Ishikawa (cell line): Measurements from ENCODE around the gene INO80C.

Experiments used
- CEBPB ChIP-seq: IDR thresholded peaks from 2 replicates; pipeline ENCODE4 v1.6.1; 2012
- CREB1 ChIP-seq: IDR thresholded peaks from 2 replicates; pipeline ENCODE4 v1.6.1; 2012; ENCODE audit warnings: low read depth
- EGR1 ChIP-seq: IDR thresholded peaks from 2 replicates; pipeline ENCODE4 v1.6.1; 2012
- EP300 ChIP-seq: IDR thresholded peaks from 2 replicates; pipeline ENCODE4 v1.6.1; 2012; ENCODE audit warnings: borderline replicate concordance
- FOXM1 ChIP-seq: IDR thresholded peaks from 2 replicates; pipeline ENCODE4 v1.6.1; 2012; ENCODE audit warnings: low read depth, borderline replicate concordance
- NFIC ChIP-seq: IDR thresholded peaks from 2 replicates; pipeline ENCODE4 v1.6.1; 2012
- RAD21 ChIP-seq: IDR thresholded peaks from 2 replicates; pipeline ENCODE4 v1.6.1; 2012; ENCODE audit warnings: low read depth
- TAF1 ChIP-seq: IDR thresholded peaks from 2 replicates; pipeline ENCODE4 v1.6.1; 2012; ENCODE audit warnings: low read depth, mild to moderate bottlenecking
- TEAD4 ChIP-seq: IDR thresholded peaks from 2 replicates; pipeline ENCODE4 v1.6.1; 2012
- YY1 ChIP-seq: IDR thresholded peaks from 2 replicates; pipeline ENCODE4 v1.6.1; 2012; ENCODE audit warnings: low read depth
- ZBTB7A ChIP-seq: IDR thresholded peaks from 2 replicates; pipeline ENCODE4 v1.6.1; 2012; ENCODE audit warnings: low read depth
- TF ChIP-seq, protein P1 (sequence below): IDR thresholded peaks from 2 replicates; pipeline ENCODE4 v1.6.1; 2012; ENCODE audit warnings: low read depth, mild to moderate bottlenecking
- TF ChIP-seq, protein P2 (sequence below): IDR thresholded peaks from 2 replicates; pipeline ENCODE4 v1.6.1; 2012

DNA sequence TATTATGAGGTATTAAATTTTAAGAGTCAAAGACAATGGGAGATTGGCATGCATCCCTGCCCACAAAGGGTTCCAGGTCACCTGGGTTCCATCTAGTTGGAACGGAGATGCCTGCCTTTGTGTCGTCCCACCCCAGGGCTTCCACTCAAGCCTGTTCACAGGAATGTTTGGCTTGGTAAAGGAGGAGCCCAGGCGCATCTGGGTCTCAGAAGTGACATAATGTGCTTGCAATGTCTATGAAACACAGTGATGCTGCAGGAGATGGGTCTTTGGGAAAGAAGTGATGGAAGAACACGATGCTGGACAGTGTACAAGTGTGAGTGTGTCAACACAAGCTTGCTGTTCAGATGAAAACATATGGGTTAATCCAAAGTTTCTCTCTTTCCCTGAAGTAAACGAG lies 71.0 kb downstream of the INO80C start:
- TF ChIP-seq EP300, result no peak
- TF ChIP-seq TAF1, result no peak
- no peak for TF ChIP-seq CEBPB
- TF ChIP-seq RAD21, result no peak
- no peak for TF ChIP-seq ZBTB7A
- no peak for TF ChIP-seq EGR1
- no peak for TF ChIP-seq CREB1
- TF ChIP-seq, protein P1, sequence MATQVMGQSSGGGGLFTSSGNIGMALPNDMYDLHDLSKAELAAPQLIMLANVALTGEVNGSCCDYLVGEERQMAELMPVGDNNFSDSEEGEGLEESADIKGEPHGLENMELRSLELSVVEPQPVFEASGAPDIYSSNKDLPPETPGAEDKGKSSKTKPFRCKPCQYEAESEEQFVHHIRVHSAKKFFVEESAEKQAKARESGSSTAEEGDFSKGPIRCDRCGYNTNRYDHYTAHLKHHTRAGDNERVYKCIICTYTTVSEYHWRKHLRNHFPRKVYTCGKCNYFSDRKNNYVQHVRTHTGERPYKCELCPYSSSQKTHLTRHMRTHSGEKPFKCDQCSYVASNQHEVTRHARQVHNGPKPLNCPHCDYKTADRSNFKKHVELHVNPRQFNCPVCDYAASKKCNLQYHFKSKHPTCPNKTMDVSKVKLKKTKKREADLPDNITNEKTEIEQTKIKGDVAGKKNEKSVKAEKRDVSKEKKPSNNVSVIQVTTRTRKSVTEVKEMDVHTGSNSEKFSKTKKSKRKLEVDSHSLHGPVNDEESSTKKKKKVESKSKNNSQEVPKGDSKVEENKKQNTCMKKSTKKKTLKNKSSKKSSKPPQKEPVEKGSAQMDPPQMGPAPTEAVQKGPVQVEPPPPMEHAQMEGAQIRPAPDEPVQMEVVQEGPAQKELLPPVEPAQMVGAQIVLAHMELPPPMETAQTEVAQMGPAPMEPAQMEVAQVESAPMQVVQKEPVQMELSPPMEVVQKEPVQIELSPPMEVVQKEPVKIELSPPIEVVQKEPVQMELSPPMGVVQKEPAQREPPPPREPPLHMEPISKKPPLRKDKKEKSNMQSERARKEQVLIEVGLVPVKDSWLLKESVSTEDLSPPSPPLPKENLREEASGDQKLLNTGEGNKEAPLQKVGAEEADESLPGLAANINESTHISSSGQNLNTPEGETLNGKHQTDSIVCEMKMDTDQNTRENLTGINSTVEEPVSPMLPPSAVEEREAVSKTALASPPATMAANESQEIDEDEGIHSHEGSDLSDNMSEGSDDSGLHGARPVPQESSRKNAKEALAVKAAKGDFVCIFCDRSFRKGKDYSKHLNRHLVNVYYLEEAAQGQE, result no peak
- TF ChIP-seq YY1, result no peak
- TF ChIP-seq TEAD4, result no peak
- TF ChIP-seq FOXM1, result no peak
- TF ChIP-seq NFIC, result no peak
- TF ChIP-seq, protein P2, sequence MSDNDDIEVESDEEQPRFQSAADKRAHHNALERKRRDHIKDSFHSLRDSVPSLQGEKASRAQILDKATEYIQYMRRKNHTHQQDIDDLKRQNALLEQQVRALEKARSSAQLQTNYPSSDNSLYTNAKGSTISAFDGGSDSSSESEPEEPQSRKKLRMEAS, result no peak
